Adipocyte (in vitro differentiated cells): ENCODE data around the gene HSPA14.

Experiments
- DNase-seq: peaks from one replicate; pipeline ENCODE4 v3.0.0-alpha.2; 2015; ENCODE audit warnings: low read depth
- H3K27me3 ChIP-seq: replicated peaks from 2 replicates; pipeline ENCODE4 v1.7.0; 2013; ENCODE audit warnings: mild to moderate bottlenecking, low read length, moderate library complexity; ENCODE audit not compliant: control insufficient read depth, insufficient read depth
- H3K36me3 ChIP-seq: 2 replicates; pipeline ENCODE4 v1.7.0; 2013; ENCODE audit warnings: low read length, mild to moderate bottlenecking, moderate library complexity; ENCODE audit not compliant: control insufficient read depth, insufficient read depth, severe bottlenecking
- H3K4me1 ChIP-seq: 2 replicates; pipeline ENCODE4 v1.7.0; 2013; ENCODE audit warnings: mild to moderate bottlenecking, low read length, moderate library complexity; ENCODE audit not compliant: control insufficient read depth, insufficient read depth
- H3K4me3 ChIP-seq: 2 replicates; pipeline ENCODE4 v1.7.0; 2013; ENCODE audit warnings: mild to moderate bottlenecking, low read length, moderate library complexity
- H3K9ac ChIP-seq: 2 replicates; pipeline ENCODE4 v1.7.0; 2013; ENCODE audit warnings: mild to moderate bottlenecking, low read length, moderate library complexity
- H3K9me3 ChIP-seq: 2 replicates; pipeline ENCODE4 v1.7.0; 2013; ENCODE audit warnings: mild to moderate bottlenecking, low read length, moderate library complexity; ENCODE audit not compliant: control insufficient read depth

HSPA14 gene

GRCh38 chr10:14820010-14820774, 17.9 kb upstream of the HSPA14 start:
- no peak overlapping the region for H3K9ac ChIP-seq
- H3K9me3 ChIP-seq: no peaks in the 10 kb centered on the region
- H3K4me1 ChIP-seq: no peaks in the 10 kb centered on the region
- no peaks in the 10 kb centered on the region for H3K36me3 ChIP-seq
- no peaks in the 10 kb centered on the region for H3K27me3 ChIP-seq
- H3K4me3 ChIP-seq: no peak overlapping the region
- peak; percentile 77 for DNase-seq

DNA sequence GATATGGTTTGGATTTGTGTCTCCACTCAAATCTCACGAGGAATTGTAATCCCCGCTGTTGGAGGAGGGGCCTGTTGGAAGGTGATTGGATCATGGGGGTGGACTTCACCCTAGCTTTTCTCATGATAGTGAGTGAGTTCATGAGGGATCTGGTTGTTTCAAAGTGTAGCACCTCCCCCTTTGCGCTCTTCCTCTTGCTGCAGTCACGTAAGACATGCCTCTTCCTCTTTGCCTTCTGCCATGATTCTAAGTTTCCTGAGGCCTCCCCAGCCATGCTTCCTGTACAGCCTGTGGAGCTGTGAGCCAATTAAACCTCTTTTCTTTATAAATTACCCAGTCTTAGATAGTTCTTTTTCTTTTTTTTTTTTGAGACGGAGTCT, 17.3 kb upstream of the HSPA14 start:
- DNase-seq: no peak
- no peak overlapping the region for H3K4me3 ChIP-seq
- no peaks in the 10 kb centered on the region for H3K36me3 ChIP-seq
- no peaks in the 10 kb centered on the region for H3K4me1 ChIP-seq
- H3K9me3 ChIP-seq: no peaks in the 10 kb centered on the region
- no peaks in the 10 kb centered on the region for H3K27me3 ChIP-seq
- H3K9ac ChIP-seq: no peak overlapping the region

DNA sequence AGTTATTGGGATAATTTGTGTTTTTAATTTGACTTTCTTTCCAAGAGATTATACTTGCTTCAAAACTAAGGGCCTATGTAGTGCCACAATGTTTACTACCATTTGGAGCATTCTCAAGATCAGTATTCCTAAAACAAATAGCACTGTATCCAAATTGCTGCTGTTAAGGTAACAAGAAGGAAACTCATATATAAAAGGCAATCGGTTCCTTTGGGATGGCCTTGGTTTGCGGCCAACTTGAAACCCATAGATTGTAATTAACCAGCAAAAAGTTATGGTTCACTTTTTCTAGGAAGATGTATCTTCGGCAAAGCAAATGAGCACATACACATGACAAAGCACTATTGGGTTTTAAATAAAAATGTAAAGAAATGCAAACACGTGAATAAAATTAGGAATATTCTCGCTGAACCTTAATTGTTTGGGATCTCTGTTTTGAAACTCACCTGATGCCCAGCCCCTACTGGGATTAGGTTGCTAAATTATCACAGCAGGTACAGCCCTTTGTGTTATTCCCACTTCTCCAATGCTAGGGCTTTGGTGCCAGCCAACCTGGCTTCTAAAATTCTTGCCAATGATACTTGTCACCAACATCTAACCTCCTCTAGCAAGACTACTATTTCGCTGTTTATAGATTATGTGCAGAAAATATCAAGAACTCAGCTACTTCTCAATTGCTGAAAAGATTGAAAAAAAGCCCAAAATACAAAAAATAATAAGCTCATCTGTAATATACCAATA, 16.3 kb upstream of the HSPA14 start:
- no peak for DNase-seq
- H3K4me3 ChIP-seq: no peak overlapping the region
- no peaks in the 10 kb centered on the region for H3K36me3 ChIP-seq
- H3K9ac ChIP-seq: no peak overlapping the region
- H3K27me3 ChIP-seq: no peaks in the 10 kb centered on the region
- no peaks in the 10 kb centered on the region for H3K9me3 ChIP-seq
- no peaks in the 10 kb centered on the region for H3K4me1 ChIP-seq

GRCh38 chr10:14822879-14823755, 15.0 kb upstream of the HSPA14 start:
- H3K27me3 ChIP-seq: no peaks in the 10 kb centered on the region
- no peak overlapping the region for H3K4me3 ChIP-seq
- no peaks in the 10 kb centered on the region for H3K9me3 ChIP-seq
- no peaks in the 10 kb centered on the region for H3K36me3 ChIP-seq
- no peak overlapping the region for H3K9ac ChIP-seq
- peak; percentile 85 for DNase-seq
- no peaks in the 10 kb centered on the region for H3K4me1 ChIP-seq

GRCh38 chr10:14823966-14824365, 14.1 kb upstream of the HSPA14 start:
- H3K36me3 ChIP-seq: no peaks in the 10 kb centered on the region
- no peak overlapping the region for H3K9ac ChIP-seq
- H3K9me3 ChIP-seq: no peaks in the 10 kb centered on the region
- no peaks in the 10 kb centered on the region for H3K4me1 ChIP-seq
- H3K27me3 ChIP-seq: no peaks in the 10 kb centered on the region
- H3K4me3 ChIP-seq: no peak overlapping the region
- DNase-seq: no peak

DNA sequence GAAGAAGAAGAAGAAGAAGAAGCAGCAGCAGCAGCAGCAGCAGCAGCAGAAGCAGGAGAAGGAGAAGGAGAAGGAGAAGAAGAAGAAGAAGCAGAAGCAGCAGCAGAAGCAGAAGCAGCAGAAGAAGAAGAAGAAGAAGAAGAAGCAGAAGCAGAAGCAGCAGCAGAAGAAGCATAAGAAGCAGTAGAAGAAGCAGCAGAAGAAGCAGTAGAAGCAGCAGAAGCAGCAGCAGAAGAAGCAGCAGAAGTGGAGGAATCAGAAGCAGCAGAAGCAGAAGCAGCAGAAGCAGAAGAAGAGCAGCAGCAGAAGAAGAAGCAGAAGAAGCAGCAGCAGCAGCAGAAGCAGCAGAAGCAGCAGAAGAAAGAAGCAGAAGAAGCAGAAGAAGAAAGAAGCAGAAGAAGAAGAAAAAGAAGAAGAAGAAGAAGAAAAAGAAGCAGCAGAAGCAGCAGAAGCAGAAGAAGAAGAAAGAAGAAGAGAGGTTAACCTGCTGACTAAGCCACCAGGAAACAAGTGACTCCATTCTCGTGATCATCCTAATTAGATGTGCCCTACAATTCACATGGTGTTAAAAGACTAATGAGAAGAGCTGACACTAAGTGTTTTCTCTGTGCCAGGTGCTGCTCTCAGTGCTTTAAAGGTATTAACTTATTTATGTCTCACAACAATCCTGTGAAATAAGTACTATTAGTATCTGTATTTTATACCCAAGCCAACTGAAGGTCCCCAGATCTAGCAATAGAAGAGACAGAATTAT, 11.9 kb upstream of the HSPA14 start:
- Histone ChIP-seq H3K4me1 (no peaks in the 10 kb centered on the region), H3K4me3 (no peak overlapping the region), H3K9ac (no peak overlapping the region), H3K27me3 (no peaks in the 10 kb centered on the region), H3K9me3 (no peaks in the 10 kb centered on the region), H3K36me3 (no peaks in the 10 kb centered on the region)
- no peak for DNase-seq

- no peak for DNase-seq
- Histone ChIP-seq H3K4me1 (peaks cover 8% of the 10 kb centered on the region), H3K4me3 (no peak overlapping the region), H3K9me3 (no peaks in the 10 kb centered on the region), H3K27me3 (no peaks in the 10 kb centered on the region), H3K9ac (no peak overlapping the region), H3K36me3 (peaks cover 5% of the 10 kb centered on the region)
Measured at GRCh38 chr10:14833106-14833505, 5.0 kb upstream of the HSPA14 start.

DNA sequence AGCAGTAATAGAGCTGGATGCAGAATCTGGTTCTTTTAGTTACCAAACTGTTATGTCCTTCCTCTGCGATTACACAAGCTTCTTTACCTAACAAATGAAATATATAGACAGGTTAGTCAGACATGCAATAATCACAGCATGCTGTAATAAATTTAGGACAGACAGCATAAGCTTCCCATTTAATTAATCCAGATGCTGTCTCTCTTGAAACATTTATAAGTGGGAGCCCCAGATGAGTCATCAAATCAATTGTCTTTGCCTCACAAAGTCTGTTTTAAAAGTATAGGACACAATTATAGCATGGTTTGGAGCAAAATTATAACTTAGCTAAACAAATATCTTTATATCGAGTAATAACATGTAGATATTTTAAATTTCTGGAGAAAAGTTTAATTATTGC, 1.9 kb upstream of the HSPA14 start:
- Histone ChIP-seq H3K27me3 (no peaks in the 10 kb centered on the region), H3K9me3 (no peaks in the 10 kb centered on the region), H3K4me3 (no peak overlapping the region), H3K4me1 (peaks cover 13% of the 10 kb centered on the region), H3K9ac (no peak overlapping the region), H3K36me3 (peaks cover 13% of the 10 kb centered on the region)
- no peak for DNase-seq

GRCh38 chr10:14837003-14837756, 926 bp upstream of the HSPA14 start:
- Histone ChIP-seq H3K36me3 (peaks cover 23% of the 10 kb centered on the region), H3K27me3 (no peaks in the 10 kb centered on the region), H3K4me3 (peak overlapping the region; percentile 97), H3K9ac (peak overlapping the region; percentile 98), H3K9me3 (no peaks in the 10 kb centered on the region), H3K4me1 (peaks cover 13% of the 10 kb centered on the region)
- DNase-seq: no peak

- Histone ChIP-seq H3K27me3 (no peaks in the 10 kb centered on the region), H3K36me3 (peaks cover 39% of the 10 kb centered on the region), H3K4me3 (peak overlapping the region; percentile 97), H3K9me3 (no peaks in the 10 kb centered on the region), H3K9ac (peak overlapping the region; percentile 98), H3K4me1 (peaks cover 13% of the 10 kb centered on the region)
- peak; percentile 67 for DNase-seq
Measured at GRCh38 chr10:14838582-14839304, 637 bp downstream of the HSPA14 start.
